Endothelial cell of umbilical vein (primary cell): Measurements from ENCODE around the gene OSBPL10. TPM values are rescaled to one million over a fixed set of nuclear protein-coding genes. Genes with fewer than 3 reads are reported as not detected.

ENCODE experiments used
- BruUV-seq: library from RNA; stranded (reverse); fragments of 400-500 nt; replicated peaks from 2 replicates; lab custom pipeline; 2021; lab: Mats Ljungman, UMichigan
- CTCF ChIA-PET: fragments of 300-600, 350-600 bp; sonication (Branson Sonifier 250); formaldehyde crosslinking; loops from one replicate; lab custom pipeline; 2021; ENCODE audit warnings: antibody characterized with exemption, inconsistent platforms; lab: Charles Lee
- POLR2A ChIA-PET: fragments of 300-600, 350-600 bp; sonication (Branson Sonifier 250); formaldehyde crosslinking; loops from one replicate; lab custom pipeline; 2021; ENCODE audit warnings: antibody characterized with exemption, inconsistent platforms; lab: Charles Lee
- DNase-seq: peaks from one replicate; pipeline ENCODE4 v3.0.0-alpha.2; 2011; ENCODE audit warnings: low read depth, low spot score
- FAIRE-seq: peaks from 2 replicates; lab custom pipeline; 2011; peaks lifted over from hg19 to GRCh38; lab: Jason Lieb, UNC
- H2AFZ ChIP-seq: 2 replicates; pipeline ENCODE4 v1.6.0; 2012; ENCODE audit warnings: low read depth, low read length, control low read depth, inconsistent platforms
- H3K27ac ChIP-seq: 2 replicates; pipeline ENCODE4 v1.5.1; 2011; ENCODE audit warnings: low read depth, mild to moderate bottlenecking, control low read depth, low read length, moderate library complexity; ENCODE audit not compliant: insufficient read depth
- H3K27me3 ChIP-seq, 2 experiments: 2 replicates each; pipeline versions ENCODE4 v1.6.0 to v1.6.1; 2011; ENCODE audit warnings: low read length in 2 of 2, mixed read lengths in 1 of 2; ENCODE audit not compliant: control insufficient read depth in 2 of 2, insufficient read depth in 2 of 2
- H3K36me3 ChIP-seq, 2 experiments: 2 replicates in 1 of 2; 3 replicates in 1 of 2; pipeline ENCODE4 v1.5.1; 2011; ENCODE audit warnings: low read length in 2 of 2, mild to moderate bottlenecking in 1 of 2, moderate library complexity in 1 of 2; ENCODE audit not compliant: control insufficient read depth in 2 of 2, insufficient read depth in 2 of 2; ENCODE audit errors: extremely low read depth in 1 of 2
- H3K4me1 ChIP-seq: 3 replicates; pipeline ENCODE4 v1.5.1; 2011; ENCODE audit warnings: mild to moderate bottlenecking, low read length; ENCODE audit not compliant: control insufficient read depth, insufficient read depth; ENCODE audit errors: extremely low read depth
- H3K4me2 ChIP-seq: 2 replicates; pipeline ENCODE4 v1.6.1; 2011; ENCODE audit warnings: low read length, control low read depth, mixed read lengths; ENCODE audit not compliant: insufficient read depth
- H3K4me3 ChIP-seq, 3 experiments: fragments of 200-600 bp in 1 of 3; sonication (generic), shearing (Covaris generic) in 1 of 3; replicated peaks in 1 of 3; 2 replicates each; pipeline ENCODE4 v1.5.1; 2011 to 2016; ENCODE audit warnings: control low read depth in 3 of 3, low read length in 3 of 3, mild to moderate bottlenecking in 2 of 3, inconsistent platforms in 1 of 3, low read depth in 1 of 3, moderate library complexity in 1 of 3; ENCODE audit not compliant: insufficient read depth in 1 of 3
- H3K79me2 ChIP-seq: 2 replicates; pipeline ENCODE4 v1.6.0; 2012; ENCODE audit warnings: low read length, inconsistent platforms; ENCODE audit not compliant: control insufficient read depth, insufficient read depth
- H3K9ac ChIP-seq: replicated peaks from 2 replicates; pipeline ENCODE3; 2011; ENCODE audit warnings: low read length, control low read depth; ENCODE audit not compliant: insufficient read depth; ENCODE audit errors: extremely low read depth
- H3K9me1 ChIP-seq: replicated peaks from 3 replicates; pipeline ENCODE4 v1.6.0; 2011; ENCODE audit warnings: mild to moderate bottlenecking, low read length; ENCODE audit not compliant: control insufficient read depth, insufficient read depth; ENCODE audit errors: extremely low read depth
- H3K9me3 ChIP-seq: replicated peaks from 2 replicates; pipeline ENCODE4 v1.5.1; 2012; ENCODE audit warnings: low read length, inconsistent platforms; ENCODE audit not compliant: control insufficient read depth, insufficient read depth
- H4K20me1 ChIP-seq: replicated peaks from 2 replicates; pipeline ENCODE3; 2011; ENCODE audit warnings: mild to moderate bottlenecking, low read length; ENCODE audit not compliant: control insufficient read depth, insufficient read depth; ENCODE audit errors: extremely low read depth
- CTCF ChIP-seq, 2 donors: IDR thresholded peaks; 1 replicate in 1 of 2; 2 replicates in 1 of 2; pipeline ENCODE4 v1.5.1; 2011; ENCODE audit warnings: low read length in 2 of 2, mild to moderate bottlenecking in 2 of 2, moderate library complexity in 2 of 2, control low read depth in 1 of 2, inconsistent platforms in 1 of 2, low read depth in 1 of 2; ENCODE audit not compliant: insufficient read depth in 1 of 2; ENCODE audit errors: extremely low read depth in 1 of 2
- EZH2 ChIP-seq: IDR thresholded peaks from 2 replicates; pipeline ENCODE4 v1.6.1; 2012; ENCODE audit warnings: borderline replicate concordance, low read depth, mild to moderate bottlenecking, moderate library complexity, low read length, inconsistent platforms; ENCODE audit not compliant: severe bottlenecking
- FOS ChIP-seq: IDR thresholded peaks from 2 replicates; pipeline ENCODE4 v1.6.1; 2011; ENCODE audit warnings: mild to moderate bottlenecking, low read length, moderate library complexity, borderline replicate concordance; ENCODE audit not compliant: insufficient read depth
- GATA2 ChIP-seq: IDR thresholded peaks from 2 replicates; pipeline ENCODE4 v1.7.0; 2011; ENCODE audit warnings: low read depth, mild to moderate bottlenecking, moderate library complexity, mixed read lengths, low read length; ENCODE audit not compliant: insufficient read length, insufficient read depth
- JUN ChIP-seq: IDR thresholded peaks from 2 replicates; pipeline ENCODE4 v1.6.1; 2011; ENCODE audit warnings: borderline replicate concordance, low read depth; ENCODE audit not compliant: insufficient read length, insufficient read depth
- MAX ChIP-seq: IDR thresholded peaks from 2 replicates; pipeline ENCODE4 v1.6.1; 2011; ENCODE audit not compliant: insufficient read depth, insufficient read length
- MYC ChIP-seq: IDR thresholded peaks from one replicate; pipeline ENCODE4 v1.6.1; 2011; ENCODE audit warnings: mild to moderate bottlenecking, low read depth, low read length
- POLR2A ChIP-seq: IDR thresholded peaks from 2 replicates; pipeline ENCODE4 v1.6.1; 2012; ENCODE audit warnings: low read depth, mild to moderate bottlenecking, control low read depth, low read length
- POLR2AphosphoS5 ChIP-seq: IDR thresholded peaks from 2 replicates; pipeline ENCODE4 v1.6.1; 2012; ENCODE audit warnings: low read depth, mild to moderate bottlenecking, control low read depth, low read length, moderate library complexity; ENCODE audit not compliant: insufficient read depth
- dilution Hi-C: fragments of 300-500 bp; cut with MboI; formaldehyde crosslinking; loops from one replicate; pipeline ENCODE4 v1.15.0; 2019; ENCODE audit warnings: low sequenced_read_pairs; ENCODE audit not compliant: extremely low pct_ligation_motif_present
- intact Hi-C: fragments of 100-400 bp; cut with micrococcal nuclease; formaldehyde crosslinking; loops from one replicate; pipeline ENCODE4 v1.10.0; 2022
- polyA plus RNA-seq, 4 experiments: library from polyadenylated mRNA; depleted of rRNA in 3 of 4; stranded (reverse) in 3 of 4; unstranded in 1 of 4; fragments of >200 nt; gene quantifications; 2 replicates each; pipeline versions ENCODE4 v1.2.1 to v1.2.3, GENCODE V29; 2011 to 2012; ENCODE audit warnings: missing spikeins in 1 of 4
- total RNA-seq: library from RNA; stranded (reverse); gene quantifications from 2 replicates; pipeline ENCODE4 v1.2.3, GENCODE V29; 2021

Gene OSBPL10
- total and polyA plus RNA-seq, 2 donors (not counting 3 experiments of a cell fraction or from before 2014, with no cell fraction given), result 10.8 to 47.6 TPM

- Histone ChIP-seq H3K9me3 (no peaks in the 10 kb centered on the region), H3K79me2 (no peaks in the 10 kb centered on the region), H3K4me2 (no peak overlapping the region), H3K9me1 (no peaks in the 10 kb centered on the region), H3K9ac (no peak overlapping the region), H3K36me3 (no peaks in the 10 kb centered on the region), H3K27ac (no peak overlapping the region), H3K27me3 (no peaks in the 10 kb centered on the region), H3K4me1 (no peaks in the 10 kb centered on the region), H4K20me1 (no peaks in the 10 kb centered on the region), H2AFZ (no peak overlapping the region), H3K4me3 (no peak overlapping the region)
- ChIA-PET CTCF (interaction anchor here (1.5 kb wide), 1 partner anchor 430 kb away, joined by 3 read pairs; no protein-coding TSS in a partner anchor), POLR2A (no interaction called here)
- dilution Hi-C loops (no loop called here), intact Hi-C loops (no loop called here)
- BruUV-seq, result no TSS peak
- TF ChIP-seq GATA2, result no peak
- TF ChIP-seq CTCF (IDR thresholded peaks at IDR 0.05; ENCODE audit: extremely low read depth in 1 of 2, insufficient read depth in 1 of 2, low read depth in 1 of 2, low read length in 2 of 2), result no peak
- no peak for TF ChIP-seq FOS
- TF ChIP-seq EZH2, result no peak
- TF ChIP-seq MYC, result no peak
- no peak for TF ChIP-seq POLR2A
- TF ChIP-seq POLR2AphosphoS5, result no peak
- no peak for TF ChIP-seq JUN
- TF ChIP-seq MAX, result no peak
- FAIRE-seq, result no peak
- DNase-seq, result no peak
Measured at GRCh38 chr3:31713816-31714215, 267.2 kb downstream of the OSBPL10 start.
